SH-SY5Y (cell line): ENCODE results near the gene CDKL5.

Experiments
- GATA2 ChIP-seq: IDR thresholded peaks from 2 replicates; pipeline ENCODE4 v1.6.1; 2011; ENCODE audit warnings: mild to moderate bottlenecking, low read depth, low read length
- GATA3 ChIP-seq: IDR thresholded peaks from 2 replicates; pipeline ENCODE4 v1.6.1; 2011; ENCODE audit warnings: low read depth, mild to moderate bottlenecking, low read length, moderate library complexity

DNA sequence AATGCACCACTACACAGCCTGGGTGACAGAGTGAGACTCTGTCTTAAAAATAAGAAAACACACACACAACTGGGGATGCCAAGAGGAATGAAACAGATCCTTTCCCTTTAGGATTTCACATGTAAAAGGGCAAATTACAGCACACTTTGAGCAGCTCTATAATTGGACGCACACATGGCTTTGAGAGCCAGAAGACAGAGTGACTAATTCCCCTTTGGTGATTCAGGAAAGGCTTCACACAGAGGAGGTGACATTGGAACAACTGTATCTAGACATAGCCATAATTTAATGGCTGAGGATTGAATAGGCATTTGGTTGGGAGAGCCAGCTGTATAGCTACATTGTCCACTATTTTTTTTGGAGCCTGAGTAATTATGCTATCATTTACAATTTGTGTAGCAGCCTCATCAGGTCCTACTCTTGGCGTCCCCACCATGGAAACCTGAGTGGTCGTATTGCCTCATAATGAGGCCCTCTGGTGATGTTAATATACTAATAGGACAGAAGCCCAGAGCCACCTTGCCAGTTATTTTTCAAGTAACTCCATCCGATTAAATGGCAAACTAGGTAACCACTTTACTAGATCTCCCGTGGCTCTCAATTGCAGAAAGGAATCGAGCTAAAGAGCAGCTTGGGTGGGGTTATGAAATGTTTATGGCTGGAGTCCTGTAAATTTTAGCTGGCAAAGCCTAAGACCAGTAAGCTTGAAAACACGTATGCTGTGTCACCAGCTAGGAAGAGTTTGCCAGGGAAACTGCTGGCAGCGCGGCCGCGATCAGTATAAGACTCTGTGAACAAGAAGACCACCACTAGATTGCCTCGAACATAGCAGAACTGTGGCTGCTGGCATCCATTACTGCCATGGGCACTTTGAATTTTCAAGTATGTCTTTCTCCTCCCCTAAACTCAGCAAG lies 273.6 kb downstream of the CDKL5 start:
- no peak for TF ChIP-seq GATA2
- TF ChIP-seq GATA3, result no peak
